Stimulated activated CD4-positive, alpha-beta T cell treated with anti-CD3 and anti-CD28 coated beads, Interleukin-15, amount 100 ng/mL, for 1 hour (primary cell): ENCODE measurements around the gene PCDHGA11.
"Not testable (repeated sequence)": the region's sequence is repeated elsewhere in the genome, so short reads cannot be mapped to it uniquely, and the experiment has no call there.

Experiments
- DNase-seq, 2 donors: peaks; one replicate each; pipeline ENCODE4 v3.0.0-alpha.2; 2020; ENCODE audit warnings: low read depth in 1 of 2, low spot score in 1 of 2

The PCDHGA11 gene

DNA sequence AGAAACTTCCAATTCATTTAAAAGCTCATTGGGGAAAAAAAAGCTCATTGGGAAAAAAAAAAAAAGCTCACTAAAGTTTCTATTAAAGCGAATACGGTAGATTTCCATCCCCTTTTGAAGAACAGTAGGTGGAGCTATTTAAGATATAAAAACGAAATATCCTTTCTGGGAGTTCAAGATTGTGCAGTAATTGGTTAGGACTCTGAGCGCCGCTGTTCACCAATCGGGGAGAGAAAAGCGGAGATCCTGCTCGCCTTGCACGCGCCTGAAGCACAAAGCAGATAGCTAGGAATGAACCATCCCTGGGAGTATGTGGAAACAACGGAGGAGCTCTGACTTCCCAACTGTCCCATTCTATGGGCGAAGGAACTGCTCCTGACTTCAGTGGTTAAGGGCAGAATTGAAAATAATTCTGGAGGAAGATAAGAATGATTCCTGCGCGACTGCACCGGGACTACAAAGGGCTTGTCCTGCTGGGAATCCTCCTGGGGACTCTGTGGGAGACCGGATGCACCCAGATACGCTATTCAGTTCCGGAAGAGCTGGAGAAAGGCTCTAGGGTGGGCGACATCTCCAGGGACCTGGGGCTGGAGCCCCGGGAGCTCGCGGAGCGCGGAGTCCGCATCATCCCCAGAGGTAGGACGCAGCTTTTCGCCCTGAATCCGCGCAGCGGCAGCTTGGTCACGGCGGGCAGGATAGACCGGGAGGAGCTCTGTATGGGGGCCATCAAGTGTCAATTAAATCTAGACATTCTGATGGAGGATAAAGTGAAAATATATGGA, 9.7 kb downstream of the PCDHGA11 start, which contains the start of gene PCDHGA12:
Gene PCDHGA12 (plus strand): TSS at position 176 of the 782 bp plus-strand sequence. CDS start 253 bp downstream, at position 429.
- DNase-seq, result no peak

DNA sequence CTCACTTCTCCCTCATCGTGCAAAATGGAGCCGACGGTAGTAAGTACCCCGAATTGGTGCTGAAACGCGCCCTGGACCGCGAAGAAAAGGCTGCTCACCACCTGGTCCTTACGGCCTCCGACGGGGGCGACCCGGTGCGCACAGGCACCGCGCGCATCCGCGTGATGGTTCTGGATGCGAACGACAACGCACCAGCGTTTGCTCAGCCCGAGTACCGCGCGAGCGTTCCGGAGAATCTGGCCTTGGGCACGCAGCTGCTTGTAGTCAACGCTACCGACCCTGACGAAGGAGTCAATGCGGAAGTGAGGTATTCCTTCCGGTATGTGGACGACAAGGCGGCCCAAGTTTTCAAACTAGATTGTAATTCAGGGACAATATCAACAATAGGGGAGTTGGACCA, 10.4 kb downstream of the PCDHGA11 start:
- DNase-seq, result no peak

DNA sequence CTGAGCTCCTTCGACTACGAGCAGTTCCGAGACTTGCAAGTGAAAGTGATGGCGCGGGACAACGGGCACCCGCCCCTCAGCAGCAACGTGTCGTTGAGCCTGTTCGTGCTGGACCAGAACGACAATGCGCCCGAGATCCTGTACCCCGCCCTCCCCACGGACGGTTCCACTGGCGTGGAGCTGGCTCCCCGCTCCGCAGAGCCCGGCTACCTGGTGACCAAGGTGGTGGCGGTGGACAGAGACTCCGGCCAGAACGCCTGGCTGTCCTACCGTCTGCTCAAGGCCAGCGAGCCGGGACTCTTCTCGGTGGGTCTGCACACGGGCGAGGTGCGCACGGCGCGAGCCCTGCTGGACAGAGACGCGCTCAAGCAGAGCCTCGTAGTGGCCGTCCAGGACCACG, 11.5 kb downstream of the PCDHGA11 start:
- DNase-seq, result not testable (repeated sequence)

DNA sequence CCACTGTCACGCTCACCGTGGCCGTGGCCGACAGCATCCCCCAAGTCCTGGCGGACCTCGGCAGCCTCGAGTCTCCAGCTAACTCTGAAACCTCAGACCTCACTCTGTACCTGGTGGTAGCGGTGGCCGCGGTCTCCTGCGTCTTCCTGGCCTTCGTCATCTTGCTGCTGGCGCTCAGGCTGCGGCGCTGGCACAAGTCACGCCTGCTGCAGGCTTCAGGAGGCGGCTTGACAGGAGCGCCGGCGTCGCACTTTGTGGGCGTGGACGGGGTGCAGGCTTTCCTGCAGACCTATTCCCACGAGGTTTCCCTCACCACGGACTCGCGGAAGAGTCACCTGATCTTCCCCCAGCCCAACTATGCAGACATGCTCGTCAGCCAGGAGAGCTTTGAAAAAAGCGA, 11.9 kb downstream of the PCDHGA11 start:
- DNase-seq, result not testable (repeated sequence)

- DNase-seq, result no peak
Measured at GRCh38 chr5:141434006-141434405, 13.2 kb downstream of the PCDHGA11 start.

GRCh38 chr5:141437221-141437620, 16.4 kb downstream of the PCDHGA11 start:
- DNase-seq, result no peak

GRCh38 chr5:141439411-141440141, 18.7 kb downstream of the PCDHGA11 start:
- no peak for DNase-seq

GRCh38 chr5:141440341-141440740, 19.5 kb downstream of the PCDHGA11 start:
- DNase-seq, result no peak

GRCh38 chr5:141441571-141442170, 20.8 kb downstream of the PCDHGA11 start:
- DNase-seq, result no peak

DNA sequence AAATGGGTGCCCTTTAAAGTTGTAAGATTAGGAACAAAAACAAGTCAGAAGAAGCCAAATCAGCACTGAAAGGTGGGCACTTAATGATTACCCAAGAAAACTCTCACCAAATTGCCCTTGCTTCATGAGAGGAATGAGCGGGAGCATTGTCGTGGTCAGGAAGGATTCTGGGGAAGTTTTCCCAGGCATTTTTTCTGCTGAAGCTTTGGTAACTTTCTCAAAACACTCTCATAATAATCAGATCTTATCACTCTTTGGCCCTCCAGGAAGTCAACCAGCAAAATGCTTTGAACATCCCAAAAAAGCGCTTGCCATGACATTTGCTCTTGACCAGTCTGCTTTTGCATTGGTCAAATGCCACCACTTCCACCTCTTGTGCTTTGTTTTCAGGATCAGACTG, 44.5 kb downstream of the PCDHGA11 start:
- DNase-seq, result no peak
